Caco-2 (cell line): ENCODE data around the gene TSPAN8. TPM values are rescaled to one million over a fixed set of nuclear protein-coding genes. Genes with fewer than 3 reads are reported as not detected.

Experiments
- BruUV-seq: library from RNA; stranded (reverse); fragments of 400-500 nt; replicated peaks from 2 replicates; lab custom pipeline; 2021; lab: Mats Ljungman, UMichigan
- CTCF ChIA-PET: fragments of 300-600 bp; sonication (Branson Sonifier 250); formaldehyde crosslinking; loops from one replicate; lab custom pipeline; 2022; ENCODE audit warnings: antibody characterized with exemption; lab: Charles Lee
- POLR2A ChIA-PET: fragments of 300-600 bp; sonication (Branson Sonifier 250); formaldehyde crosslinking; loops from one replicate; lab custom pipeline; 2022; ENCODE audit warnings: antibody characterized with exemption; lab: Charles Lee
- DNase-seq, 2 experiments: peaks; one replicate each; pipeline versions ENCODE4 v3.0.0 to v3.0.0-alpha.2; 2020 to 2022
- H3K27me3 ChIP-seq: replicated peaks from 2 replicates; pipeline ENCODE4 v1.6.0; 2011; ENCODE audit warnings: low read length; ENCODE audit not compliant: control insufficient read depth, insufficient read depth
- H3K36me3 ChIP-seq: 2 replicates; pipeline ENCODE4 v1.5.1; 2011; ENCODE audit warnings: low read length; ENCODE audit not compliant: control insufficient read depth, insufficient read depth
- H3K4me1 ChIP-seq: fragments of 250-450 bp; sonication (Bioruptor Pico); 2 replicates; pipeline ENCODE4 v1.5.1; 2020; ENCODE audit warnings: mild to moderate bottlenecking
- H3K4me3 ChIP-seq: 2 replicates; pipeline ENCODE4 v1.5.1; 2011; ENCODE audit warnings: low read depth, mild to moderate bottlenecking, control low read depth, low read length
- H3K9me3 ChIP-seq: fragments of 250-450 bp; sonication (Bioruptor Pico); 2 replicates; pipeline ENCODE4 v1.5.1; 2020; ENCODE audit warnings: mild to moderate bottlenecking, moderate library complexity
- H3K27ac Mint-ChIP-seq: one replicate; pipeline ENCODE4 v1.8.0; 2022; ENCODE audit warnings: mixed read lengths; ENCODE audit not compliant: unreplicated experiment
- H3K27me3 Mint-ChIP-seq: one replicate; pipeline ENCODE4 v1.8.0; 2022; ENCODE audit warnings: mixed read lengths; ENCODE audit not compliant: insufficient read depth, unreplicated experiment
- H3K36me3 Mint-ChIP-seq: one replicate; pipeline ENCODE4 v1.8.0; 2022; ENCODE audit warnings: mild to moderate bottlenecking, mixed read lengths; ENCODE audit not compliant: insufficient read depth, unreplicated experiment
- H3K4me1 Mint-ChIP-seq: one replicate; pipeline ENCODE4 v1.8.0; 2022; ENCODE audit warnings: low read depth, mixed read lengths; ENCODE audit not compliant: unreplicated experiment
- H3K4me3 Mint-ChIP-seq: one replicate; pipeline ENCODE4 v1.8.0; 2022; ENCODE audit warnings: mild to moderate bottlenecking, moderate library complexity, mixed read lengths; ENCODE audit not compliant: unreplicated experiment
- H3K9me3 Mint-ChIP-seq: one replicate; pipeline ENCODE4 v1.8.0; 2022; ENCODE audit warnings: mixed read lengths; ENCODE audit not compliant: unreplicated experiment
- intact Hi-C: fragments of 100-400 bp; cut with micrococcal nuclease; formaldehyde crosslinking; loops from one replicate; pipeline ENCODE4 v1.10.0; 2022; ENCODE audit not compliant: unreplicated experiment
- total RNA-seq: library from RNA; stranded (reverse); gene quantifications from 2 replicates; pipeline ENCODE4 v1.2.3, GENCODE V29; 2022
- TF ChIP-seq, protein P1 (sequence below), 2 experiments: fragments of 200-600 bp in 1 of 2; IDR thresholded peaks; 1 replicate in 1 of 2; 2 replicates in 1 of 2; pipeline versions ENCODE4 v1.5.1 to v1.8.0; 2011 to 2022; ENCODE audit warnings: antibody characterized with exemption in 1 of 2, control low read depth in 1 of 2, inconsistent platforms in 1 of 2, low read depth in 1 of 2, low read length in 1 of 2, mild to moderate bottlenecking in 1 of 2, moderate library complexity in 1 of 2; ENCODE audit not compliant: insufficient read depth in 1 of 2, severe bottlenecking in 1 of 2, unreplicated experiment in 1 of 2

TSPAN8 gene
- total RNA-seq, 1 experiment from 2014 or later, result 86.4 TPM

DNA sequence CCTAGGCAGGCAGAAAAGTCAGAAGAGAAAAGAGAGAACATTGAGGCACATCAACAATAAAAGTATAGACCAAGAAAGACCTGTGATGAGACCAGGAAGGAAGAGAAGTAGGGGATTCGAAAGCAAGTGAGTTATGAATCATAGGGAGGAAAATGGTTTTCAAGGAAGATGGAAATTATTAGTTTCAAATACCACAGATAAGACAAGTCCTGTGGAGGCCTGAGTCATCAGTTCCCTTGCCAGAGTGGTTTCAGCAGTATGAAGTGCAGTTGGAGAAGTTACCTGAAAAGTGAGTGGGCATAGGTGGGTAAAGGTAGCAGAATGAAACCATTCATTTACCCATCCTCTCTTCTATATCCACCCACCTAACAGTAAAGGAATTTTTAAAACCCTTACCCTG lies 25.2 kb upstream of the TSPAN8 start:
- POLR2A ChIA-PET, result no interaction called here
- no peaks in the 10 kb centered on the region for H3K36me3 Mint-ChIP-seq
- CTCF ChIA-PET, result no interaction called here
- peaks cover 15% of the 10 kb centered on the region for H3K9me3 Mint-ChIP-seq
- TF ChIP-seq, protein P1, sequence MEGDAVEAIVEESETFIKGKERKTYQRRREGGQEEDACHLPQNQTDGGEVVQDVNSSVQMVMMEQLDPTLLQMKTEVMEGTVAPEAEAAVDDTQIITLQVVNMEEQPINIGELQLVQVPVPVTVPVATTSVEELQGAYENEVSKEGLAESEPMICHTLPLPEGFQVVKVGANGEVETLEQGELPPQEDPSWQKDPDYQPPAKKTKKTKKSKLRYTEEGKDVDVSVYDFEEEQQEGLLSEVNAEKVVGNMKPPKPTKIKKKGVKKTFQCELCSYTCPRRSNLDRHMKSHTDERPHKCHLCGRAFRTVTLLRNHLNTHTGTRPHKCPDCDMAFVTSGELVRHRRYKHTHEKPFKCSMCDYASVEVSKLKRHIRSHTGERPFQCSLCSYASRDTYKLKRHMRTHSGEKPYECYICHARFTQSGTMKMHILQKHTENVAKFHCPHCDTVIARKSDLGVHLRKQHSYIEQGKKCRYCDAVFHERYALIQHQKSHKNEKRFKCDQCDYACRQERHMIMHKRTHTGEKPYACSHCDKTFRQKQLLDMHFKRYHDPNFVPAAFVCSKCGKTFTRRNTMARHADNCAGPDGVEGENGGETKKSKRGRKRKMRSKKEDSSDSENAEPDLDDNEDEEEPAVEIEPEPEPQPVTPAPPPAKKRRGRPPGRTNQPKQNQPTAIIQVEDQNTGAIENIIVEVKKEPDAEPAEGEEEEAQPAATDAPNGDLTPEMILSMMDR (IDR thresholded peaks at IDR 0.05; ENCODE audit: insufficient read depth in 1 of 2, low read depth in 1 of 2, low read length in 1 of 2, severe bottlenecking in 1 of 2, unreplicated experiment in 1 of 2), result no peak
- Histone ChIP-seq H3K4me1 (no peaks in the 10 kb centered on the region), H3K36me3 (no peaks in the 10 kb centered on the region), H3K9me3 (no peaks in the 10 kb centered on the region), H3K27me3 (no peaks in the 10 kb centered on the region), H3K4me3 (no peak overlapping the region)
- H3K4me1 Mint-ChIP-seq, result peaks cover 11% of the 10 kb centered on the region
- DNase-seq, result no peak
- H3K27ac Mint-ChIP-seq, result no peak overlapping the region
- no peak overlapping the region for H3K4me3 Mint-ChIP-seq
- intact Hi-C loops, result no loop called here
- BruUV-seq, result no TSS peak
- no peaks in the 10 kb centered on the region for H3K27me3 Mint-ChIP-seq

DNA sequence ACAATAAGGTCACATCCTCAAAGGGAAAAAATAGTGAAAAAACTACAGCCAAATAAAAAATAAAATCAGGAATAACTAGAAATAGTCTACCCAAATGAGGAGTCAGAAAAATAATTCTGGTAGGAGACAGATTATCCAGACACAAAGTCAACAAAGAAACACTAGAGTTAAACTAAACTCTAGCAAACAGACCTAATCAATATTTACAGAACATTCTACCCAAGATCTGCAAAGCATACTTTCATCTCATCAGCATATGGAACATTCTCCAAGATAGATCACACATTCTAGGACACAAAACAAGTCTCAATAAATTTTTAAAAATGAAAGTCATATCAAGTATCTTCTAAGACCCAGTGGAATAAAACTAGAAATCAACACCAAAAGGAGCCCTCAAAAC lies 20.4 kb upstream of the TSPAN8 start:
- Histone ChIP-seq H3K9me3 (no peaks in the 10 kb centered on the region), H3K4me1 (no peaks in the 10 kb centered on the region), H3K27me3 (no peaks in the 10 kb centered on the region), H3K4me3 (no peak overlapping the region), H3K36me3 (no peaks in the 10 kb centered on the region)
- no peak for DNase-seq
- CTCF ChIA-PET, result no interaction called here
- no TSS peak for BruUV-seq
- H3K4me1 Mint-ChIP-seq, result peaks cover 21% of the 10 kb centered on the region
- TF ChIP-seq, protein P1 (IDR thresholded peaks at IDR 0.05; ENCODE audit: insufficient read depth in 1 of 2, low read depth in 1 of 2, low read length in 1 of 2, severe bottlenecking in 1 of 2, unreplicated experiment in 1 of 2), result no peak
- no peaks in the 10 kb centered on the region for H3K36me3 Mint-ChIP-seq
- no peaks in the 10 kb centered on the region for H3K27me3 Mint-ChIP-seq
- POLR2A ChIA-PET, result no interaction called here
- intact Hi-C loops, result no loop called here
- no peak overlapping the region for H3K4me3 Mint-ChIP-seq
- H3K27ac Mint-ChIP-seq, result no peak overlapping the region
- peaks cover 15% of the 10 kb centered on the region for H3K9me3 Mint-ChIP-seq

DNA sequence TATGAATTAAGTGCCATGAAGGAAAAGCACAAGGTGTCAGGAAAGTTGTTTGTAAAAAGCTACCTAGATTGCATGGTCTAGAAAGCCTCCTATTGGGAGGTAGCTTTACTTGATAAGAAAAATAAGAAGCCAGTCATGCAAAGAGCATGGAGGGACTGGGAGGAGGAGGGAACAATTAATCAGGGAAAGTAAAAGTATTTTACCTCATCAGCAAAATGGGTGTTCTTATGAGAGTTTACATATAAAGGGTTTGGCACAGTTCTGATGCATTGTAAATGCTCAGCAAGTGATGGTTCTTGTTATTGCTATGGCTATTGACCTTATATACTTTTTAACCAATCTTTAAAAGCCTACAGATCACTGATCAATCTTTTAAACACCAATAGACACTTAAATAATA lies 17.0 kb upstream of the TSPAN8 start:
- Histone ChIP-seq H3K4me3 (no peak overlapping the region), H3K27me3 (no peaks in the 10 kb centered on the region), H3K9me3 (no peaks in the 10 kb centered on the region), H3K4me1 (no peaks in the 10 kb centered on the region), H3K36me3 (no peaks in the 10 kb centered on the region)
- no TSS peak for BruUV-seq
- DNase-seq, result no peak
- Mint-ChIP-seq H3K36me3 (no peaks in the 10 kb centered on the region), H3K4me3 (no peak overlapping the region), H3K27ac (no peak overlapping the region), H3K4me1 (peaks cover 14% of the 10 kb centered on the region), H3K27me3 (no peaks in the 10 kb centered on the region), H3K9me3 (peaks cover 14% of the 10 kb centered on the region)
- intact Hi-C loops, result no loop called here
- CTCF ChIA-PET, result no interaction called here
- POLR2A ChIA-PET, result no interaction called here
- TF ChIP-seq, protein P1 (IDR thresholded peaks at IDR 0.05; ENCODE audit: insufficient read depth in 1 of 2, low read depth in 1 of 2, low read length in 1 of 2, severe bottlenecking in 1 of 2, unreplicated experiment in 1 of 2), result no peak
